Stimulated activated CD4-positive, alpha-beta T cell treated with anti-CD3 and anti-CD28 coated beads, Interleukin-4, amount 100 ng/mL, for 48 hours (primary cell): Measurements from ENCODE around the gene ABCC4.

Experiments used
- DNase-seq, 2 donors: peaks; one replicate each; pipeline ENCODE4 v3.0.0-alpha.2; 2020; ENCODE audit warnings: low read depth in 2 of 2

Gene ABCC4

GRCh38 chr13:94992036-94992960 lies 309.0 kb downstream of the ABCC4 start:
- DNase-seq = no peak

DNA sequence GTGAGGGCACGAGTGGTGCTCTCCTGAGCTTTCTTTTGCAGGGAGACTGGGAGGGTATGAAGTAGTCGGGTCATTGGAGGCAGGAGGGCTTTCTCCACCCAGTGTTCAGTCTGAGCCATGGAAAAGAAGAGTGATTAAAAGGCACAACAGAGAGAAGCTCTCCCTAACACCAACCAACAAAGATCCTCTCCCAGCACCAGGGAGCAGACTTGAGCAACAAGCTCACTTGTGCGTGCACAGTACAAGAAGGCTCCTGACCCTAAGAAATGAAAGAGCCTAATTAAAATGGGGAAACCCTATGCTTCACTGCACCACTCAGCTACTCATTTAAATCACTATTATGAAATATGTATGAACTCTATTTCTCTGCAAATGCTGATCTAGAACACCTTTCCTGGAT lies 312.6 kb downstream of the ABCC4 start:
- DNase-seq = no peak

DNA sequence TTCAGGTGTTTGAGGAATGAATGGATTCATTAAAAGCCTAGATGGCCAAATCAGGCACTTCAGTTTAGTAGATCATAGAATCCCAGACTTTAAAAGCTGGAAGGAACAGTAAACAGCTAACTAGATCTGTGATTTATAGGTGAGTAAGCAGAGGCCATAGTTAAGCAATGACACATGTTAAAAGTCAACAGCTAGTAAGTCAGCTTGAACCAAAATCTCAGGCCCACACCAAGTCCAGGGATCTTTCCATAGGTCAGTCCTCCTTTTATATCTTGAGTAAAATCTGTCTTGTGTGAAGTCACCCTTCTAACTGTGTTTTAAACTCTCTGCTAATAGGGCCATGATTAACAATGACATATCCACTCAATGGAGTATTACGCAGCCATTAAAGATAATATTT lies 313.4 kb downstream of the ABCC4 start:
- DNase-seq = no peak

GRCh38 chr13:94987081-94987480 lies 314.2 kb downstream of the ABCC4 start:
- no peak for DNase-seq

GRCh38 chr13:94984958-94985357 lies 316.3 kb downstream of the ABCC4 start:
- no peak for DNase-seq

DNA sequence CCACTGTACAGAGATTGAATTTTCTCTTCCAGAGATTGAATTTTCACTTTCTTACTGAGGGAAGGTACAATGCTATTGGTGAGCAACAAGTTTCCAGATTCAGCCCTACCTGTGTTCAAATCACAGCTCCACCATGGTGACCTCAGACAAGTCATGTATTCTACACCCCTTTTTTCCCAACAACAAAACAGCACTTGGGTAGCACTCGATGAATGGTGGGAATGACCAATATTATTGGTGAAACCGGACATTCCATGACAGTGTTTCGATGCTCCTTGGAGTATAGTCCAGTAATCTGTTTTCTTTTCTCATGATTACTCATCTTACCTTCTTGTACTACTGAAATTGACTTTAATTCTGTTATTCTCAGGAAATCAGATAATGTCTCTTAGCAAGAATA lies 322.7 kb downstream of the ABCC4 start:
- DNase-seq = no peak

- DNase-seq = no peak
These were observed 327.0 kb downstream of the ABCC4 start for GRCh38 chr13:94974015-94974951.

DNA sequence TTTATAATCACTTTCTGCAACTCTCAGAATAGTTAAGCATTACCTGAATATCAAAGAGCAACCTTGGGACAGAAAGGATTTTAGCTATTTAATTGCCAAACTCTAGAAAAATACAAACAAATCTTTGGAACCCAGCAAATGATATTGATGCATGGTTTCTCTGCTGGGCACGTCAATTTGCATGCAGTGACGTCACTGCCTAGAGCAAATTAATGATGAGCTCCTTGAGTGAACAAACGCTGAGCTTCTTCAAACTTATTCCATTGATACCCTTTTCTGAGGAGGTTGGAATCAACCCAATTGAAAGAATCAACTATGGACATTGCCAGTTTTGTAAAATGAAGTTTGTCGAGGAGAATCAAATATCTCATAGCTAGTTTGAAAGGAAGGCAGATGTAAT lies 329.0 kb downstream of the ABCC4 start:
- no peak for DNase-seq
